H9 (cell line): ENCODE results near the gene ETHE1. TPM values are rescaled to one million over a fixed set of nuclear protein-coding genes. Genes with fewer than 3 reads are reported as not detected.

ENCODE experiments used
- DNase-seq: peaks from one replicate; pipeline ENCODE4 v3.0.0-alpha.2; 2017
- H2AFZ ChIP-seq: one replicate; pipeline ENCODE4 v1.6.1; 2013; ENCODE audit warnings: mild to moderate bottlenecking, low read length, control low read depth, moderate library complexity
- H2AK5ac ChIP-seq: 2 replicates; pipeline ENCODE4 v1.6.1; 2013; ENCODE audit warnings: low read length, control low read depth, mixed read lengths; ENCODE audit not compliant: insufficient read length
- H2BK120ac ChIP-seq: one replicate; pipeline ENCODE4 v1.6.1; 2013; ENCODE audit warnings: low read depth, mild to moderate bottlenecking, low read length, control low read depth, inconsistent platforms; ENCODE audit not compliant: poor library complexity, severe bottlenecking
- H2BK12ac ChIP-seq: 2 replicates; pipeline ENCODE4 v1.6.1; 2013; ENCODE audit warnings: low read length, control low read depth, mixed read lengths, low read depth; ENCODE audit not compliant: insufficient read length
- H2BK15ac ChIP-seq: 2 replicates; pipeline ENCODE4 v1.6.1; 2013; ENCODE audit warnings: low read depth, low read length, control low read depth
- H2BK20ac ChIP-seq: one replicate; pipeline ENCODE4 v1.6.1; 2013; ENCODE audit warnings: low read depth, mild to moderate bottlenecking, low read length, control low read depth, inconsistent platforms; ENCODE audit not compliant: poor library complexity, severe bottlenecking
- H2BK5ac ChIP-seq: 2 replicates; pipeline ENCODE4 v1.6.1; 2013; ENCODE audit warnings: low read length, control low read depth, mixed read lengths; ENCODE audit not compliant: insufficient read length
- H3K14ac ChIP-seq: 2 replicates; pipeline ENCODE4 v1.6.1; 2013; ENCODE audit warnings: low read length, control low read depth; ENCODE audit not compliant: insufficient read depth
- H3K18ac ChIP-seq: 2 replicates; pipeline ENCODE4 v1.6.1; 2013; ENCODE audit warnings: low read depth, mild to moderate bottlenecking, mixed read lengths, low read length, control low read depth; ENCODE audit not compliant: insufficient read length
- H3K23ac ChIP-seq: 2 replicates; pipeline ENCODE4 v1.6.1; 2013; ENCODE audit warnings: low read length, control low read depth, mixed read lengths, low read depth; ENCODE audit not compliant: insufficient read length
- H3K23me2 ChIP-seq: 2 replicates; pipeline ENCODE4 v1.6.1; 2013; ENCODE audit warnings: low read depth, mild to moderate bottlenecking, mixed read lengths, low read length, control low read depth; ENCODE audit not compliant: insufficient read length, poor library complexity, severe bottlenecking
- H3K27ac ChIP-seq: 2 replicates; pipeline ENCODE4 v1.5.1; 2013; ENCODE audit warnings: low read length, control low read depth, mixed read lengths, low read depth; ENCODE audit not compliant: insufficient read length
- H3K27me3 ChIP-seq: 2 replicates; pipeline ENCODE4 v1.6.1; 2013; ENCODE audit warnings: low read length, control low read depth, inconsistent platforms; ENCODE audit not compliant: insufficient read depth
- H3K4ac ChIP-seq: 2 replicates; pipeline ENCODE4 v1.6.1; 2013; ENCODE audit warnings: low read depth, mild to moderate bottlenecking, control low read depth, inconsistent platforms, low read length, moderate library complexity
- H3K4me1 ChIP-seq: 2 replicates; pipeline ENCODE4 v1.6.1; 2013; ENCODE audit warnings: low read length, control low read depth, inconsistent platforms; ENCODE audit not compliant: insufficient read depth
- H3K4me2 ChIP-seq: 2 replicates; pipeline ENCODE4 v1.6.1; 2013; ENCODE audit warnings: low read length, control low read depth, mixed read lengths; ENCODE audit not compliant: insufficient read length, insufficient read depth
- H3K56ac ChIP-seq: 2 replicates; pipeline ENCODE4 v1.6.1; 2013; ENCODE audit warnings: low read depth, mild to moderate bottlenecking, mixed read lengths, low read length, control low read depth; ENCODE audit not compliant: insufficient read length
- H3K79me1 ChIP-seq: 2 replicates; pipeline ENCODE4 v1.6.1; 2013; ENCODE audit warnings: low read depth, mild to moderate bottlenecking, moderate library complexity, low read length, control low read depth, inconsistent platforms; ENCODE audit not compliant: insufficient read depth, poor library complexity, severe bottlenecking
- H3K79me2 ChIP-seq: 2 replicates; pipeline ENCODE4 v1.6.1; 2013; ENCODE audit warnings: low read length, control low read depth, inconsistent platforms; ENCODE audit not compliant: insufficient read depth
- H3K9ac ChIP-seq: 2 replicates; pipeline ENCODE4 v1.6.1; 2013; ENCODE audit warnings: low read length, control low read depth, mixed read lengths; ENCODE audit not compliant: insufficient read length; ENCODE audit errors: extremely low read depth
- H3K9me3 ChIP-seq: one replicate; pipeline ENCODE4 v1.6.1; 2013; ENCODE audit warnings: low read depth, low read length, inconsistent platforms; ENCODE audit not compliant: control insufficient read depth
- H3T11ph ChIP-seq: one replicate; pipeline ENCODE4 v1.6.1; 2013; ENCODE audit warnings: mild to moderate bottlenecking, low read length, control low read depth, inconsistent platforms
- H4K20me1 ChIP-seq: one replicate; pipeline ENCODE4 v1.6.1; 2013; ENCODE audit not compliant: control insufficient read depth, insufficient read length, insufficient read depth
- H4K5ac ChIP-seq: 2 replicates; pipeline ENCODE4 v1.6.1; 2013; ENCODE audit warnings: low read depth, mild to moderate bottlenecking, mixed read lengths, low read length, control low read depth; ENCODE audit not compliant: insufficient read length
- H4K8ac ChIP-seq: replicated peaks from 2 replicates; pipeline ENCODE4 v1.6.1; 2013; ENCODE audit warnings: low read length, control low read depth, mixed read lengths, low read depth; ENCODE audit not compliant: insufficient read length
- H4K91ac ChIP-seq: 2 replicates; pipeline ENCODE4 v1.6.1; 2013; ENCODE audit warnings: low read depth, mild to moderate bottlenecking, moderate library complexity, mixed read lengths, low read length, control low read depth; ENCODE audit not compliant: insufficient read length
- H3K27ac Mint-ChIP-seq, 3 experiments: 2 replicates in 2 of 3; 3 replicates in 1 of 3; pipeline ENCODE4 v1.8.0; 2020 to 2021; ENCODE audit warnings: mixed read lengths in 3 of 3, mild to moderate bottlenecking in 1 of 3, moderate library complexity in 1 of 3
- H3K27me3 Mint-ChIP-seq: 2 replicates; pipeline ENCODE4 v1.8.0; 2021; ENCODE audit warnings: low read depth, mild to moderate bottlenecking, moderate library complexity, mixed read lengths
- H3K36me3 Mint-ChIP-seq, 3 experiments: 2 replicates in 2 of 3; 3 replicates in 1 of 3; pipeline ENCODE4 v1.8.0; 2020 to 2021; ENCODE audit warnings: low read depth in 3 of 3, mixed read lengths in 3 of 3; ENCODE audit not compliant: insufficient read depth in 1 of 3
- H3K4me1 Mint-ChIP-seq, 2 experiments: 2 replicates each; pipeline ENCODE4 v1.8.0; 2020; ENCODE audit warnings: mixed read lengths in 2 of 2
- H3K4me3 Mint-ChIP-seq, 2 experiments: 2 replicates in 1 of 2; 3 replicates in 1 of 2; pipeline ENCODE4 v1.8.0; 2020 to 2021; ENCODE audit warnings: mild to moderate bottlenecking in 2 of 2, mixed read lengths in 2 of 2, moderate library complexity in 1 of 2
- H3K9me3 Mint-ChIP-seq, 2 experiments: 2 replicates in 1 of 2; 3 replicates in 1 of 2; pipeline ENCODE4 v1.8.0; 2020; ENCODE audit warnings: mild to moderate bottlenecking in 2 of 2, mixed read lengths in 2 of 2, moderate library complexity in 1 of 2
- CTCF ChIP-seq: fragments of 200-600 bp; sonication (generic); conservative IDR thresholded peaks from 3 replicates; pipeline ENCODE4 v1.8.0; 2021; ENCODE audit warnings: antibody characterized with exemption, mild to moderate bottlenecking
- WGBS: extraction: QIAGEN DNeasy Blood & Tissue Kit; methylation state at CpG from one replicate; pipeline ENCODE4 v1.1.7; 2013; ENCODE audit warnings: missing lambda C conversion rate, low lambda C conversion rate, mixed read lengths; ENCODE audit not compliant: insufficient read length; ENCODE audit errors: extremely low coverage; 5-methylcytosine and 5-hydroxymethylcytosine counted together
- total RNA-seq: library from RNA; stranded (reverse); gene quantifications from 2 replicates; pipeline ENCODE4 v1.2.1, GENCODE V29; 2021

Gene ETHE1
- total RNA-seq, 1 experiment from 2014 or later, result 18.8 TPM

DNA sequence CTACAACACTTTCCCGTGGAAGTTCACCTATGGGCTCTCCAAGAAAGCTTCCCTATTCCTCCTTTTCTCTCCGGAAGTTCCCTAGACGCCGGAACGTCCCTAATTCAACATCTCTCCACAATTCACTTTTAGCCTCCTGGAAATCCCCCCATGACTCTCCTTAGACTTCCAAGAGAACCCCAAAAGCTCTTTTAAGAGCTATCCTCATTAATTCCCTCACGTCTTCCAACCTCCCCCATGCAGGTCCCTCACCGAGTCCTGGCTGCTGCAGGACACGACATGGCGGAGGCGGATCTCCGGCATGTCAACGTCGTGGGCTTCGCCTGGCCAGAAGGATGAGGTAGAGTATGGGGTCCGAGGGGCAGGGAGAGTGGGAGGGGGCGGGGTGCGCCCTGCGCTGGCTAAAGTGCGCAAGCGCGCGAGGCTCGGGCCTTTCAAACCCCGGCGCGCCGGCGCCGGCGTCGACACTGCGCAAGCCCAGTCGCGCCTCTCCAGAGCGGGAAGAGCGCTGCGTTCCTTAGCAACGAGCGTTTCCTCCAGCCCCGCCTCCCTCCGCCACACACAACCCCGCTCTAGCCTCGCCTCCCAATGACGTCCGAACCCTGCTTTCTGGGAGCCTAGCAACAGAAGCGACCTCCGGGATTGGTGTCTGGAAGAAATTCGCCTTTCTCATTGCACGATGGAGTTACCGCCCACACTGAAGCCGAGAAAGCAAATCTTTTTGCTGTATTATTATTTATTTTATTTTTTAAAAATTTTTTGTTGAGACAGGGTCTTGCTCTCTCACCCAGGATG, 48.4 kb upstream of the ETHE1 start, which contains the start of the genes PINLYP and XRCC1:
Gene PINLYP (plus strand): TSS at position 646 of the 795 bp plus-strand sequence. CDS start 1,391 bp downstream, outside the sequence.
Gene XRCC1 (minus strand): TSS at position 372 of the 795 bp plus-strand sequence. CDS start 69 bp downstream, at position 303.
- Histone ChIP-seq H3K9me3 (no peaks in the 10 kb centered on the region), H3K56ac (no peak within 1 kb of the TSS), H2AFZ (no peak within 1 kb of the TSS), H3K14ac (peak within 1 kb of the TSS; percentile 48), H3K79me2 (no peaks in the 10 kb centered on the region; the same call in 1 of the 2 replicates), H3T11ph (no peak within 1 kb of the TSS), H4K8ac (no peak within 1 kb of the TSS), H3K4me1 (peaks cover 4% of the 10 kb centered on the region; the same call in 1 of the 2 replicates), H3K4me2 (peak within 1 kb of the TSS; percentile 94), H4K20me1 (no peaks in the 10 kb centered on the region), H4K5ac (no peak within 1 kb of the TSS), H2BK120ac (no peak within 1 kb of the TSS), H3K79me1 (no peaks in the 10 kb centered on the region), H3K23ac (no peak within 1 kb of the TSS), H2BK20ac (no peak within 1 kb of the TSS), H3K27me3 (no peaks in the 10 kb centered on the region), H3K18ac (peak within 1 kb of the TSS; percentile 92), H3K23me2 (peaks cover 12% of the 10 kb centered on the region), H2AK5ac (no peak within 1 kb of the TSS), H2BK12ac (peak within 1 kb of the TSS; percentile 38), H4K91ac (peak within 1 kb of the TSS; percentile 61), H3K27ac (peak within 1 kb of the TSS; percentile 10), H2BK15ac (peak within 1 kb of the TSS; percentile 41; the same call in 1 of the 2 replicates), H3K9ac (peak within 1 kb of the TSS; percentile 79), H3K4ac (no peak within 1 kb of the TSS; the same call in none of the 2 replicates), H2BK5ac (no peak within 1 kb of the TSS)
- peaks cover 28 to 49% of the 10 kb centered on the region in 2 experiments for H3K4me1 Mint-ChIP-seq
- TF ChIP-seq CTCF, result no peak
- peak within 1 kb of the TSS; percentile 95 to 98 for H3K4me3 Mint-ChIP-seq
- peak; percentile 98 for DNase-seq
- H3K27ac Mint-ChIP-seq, result peak within 1 kb of the TSS; percentile 96 to 97 (median 97)
- no peaks in the 10 kb centered on the region for H3K27me3 Mint-ChIP-seq
- WGBS, result no CpG with 5 or more reads among the region's 51 CpGs
- peaks cover 2 to 22% (median 19%) of the 10 kb centered on the region in 3 experiments; a peak in 6 of 7 replicates for H3K36me3 Mint-ChIP-seq
- no peaks in the 10 kb centered on the region for H3K9me3 Mint-ChIP-seq
